GM12891 (cell line): ENCODE data around the gene FOXRED1.

ENCODE experiments used
- PAX5 ChIP-seq: IDR thresholded peaks from 2 replicates; pipeline ENCODE4 v1.6.1; 2011; ENCODE audit warnings: low read length, moderate library complexity, mild to moderate bottlenecking; ENCODE audit not compliant: insufficient read depth, severe bottlenecking
- POLR2A ChIP-seq: IDR thresholded peaks from 2 replicates; pipeline ENCODE4 v1.6.1; 2011; ENCODE audit warnings: low read depth, low read length, control low read depth
- POLR2AphosphoS5 ChIP-seq: IDR thresholded peaks from 2 replicates; pipeline ENCODE4 v1.6.1; 2011; ENCODE audit warnings: low read depth, low read length, control low read depth
- POU2F2 ChIP-seq: IDR thresholded peaks from 2 replicates; pipeline ENCODE4 v1.6.1; 2011; ENCODE audit warnings: low read depth, mild to moderate bottlenecking, control low read depth, low read length, moderate library complexity
- SPI1 ChIP-seq: IDR thresholded peaks from 2 replicates; pipeline ENCODE4 v1.6.1; 2011; ENCODE audit warnings: low read depth, low read length, control low read depth
- TAF1 ChIP-seq: IDR thresholded peaks from 2 replicates; pipeline ENCODE4 v1.6.1; 2011; ENCODE audit warnings: low read depth, low read length, control low read depth

DNA sequence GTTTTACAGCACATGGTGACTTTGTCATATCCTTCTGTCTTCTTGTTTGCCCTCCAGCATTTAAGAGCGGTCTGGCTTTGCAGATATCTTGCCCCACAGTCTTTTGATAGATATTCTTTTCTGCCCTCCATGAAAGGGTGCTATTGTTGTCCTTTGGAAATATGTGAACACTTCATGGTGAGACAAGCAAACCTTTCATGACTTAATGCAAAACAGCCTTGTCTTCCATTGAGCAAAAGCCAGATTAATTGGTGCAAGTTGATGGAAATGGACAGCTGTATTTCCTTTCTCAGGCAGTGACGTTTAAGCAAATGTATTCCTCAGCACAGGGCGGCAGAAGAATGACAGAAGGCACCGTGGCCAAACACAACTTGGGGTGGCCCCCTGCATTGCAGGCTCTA lies 39.3 kb downstream of the FOXRED1 start:
- TF ChIP-seq POLR2AphosphoS5 (no peak), POLR2A (no peak), TAF1 (no peak), SPI1 (no peak), PAX5 (no peak), POU2F2 (no peak)
